GM18526 (cell line): ENCODE data around the gene ILDR2.

ENCODE experiments used
- POLR2A ChIP-seq: IDR thresholded peaks from 3 replicates; pipeline ENCODE4 v1.6.1; 2011; ENCODE audit not compliant: insufficient read length; ENCODE audit errors: extremely low read depth

The ILDR2 gene

GRCh38 chr1:166977951-166978350 lies 2.6 kb upstream of the ILDR2 start:
- TF ChIP-seq POLR2A = no peak

GRCh38 chr1:166974647-166975345 lies 544 bp downstream of the ILDR2 start:
- TF ChIP-seq POLR2A = no peak

- TF ChIP-seq POLR2A = no peak
Measured at GRCh38 chr1:166972826-166973225, 2.5 kb downstream of the ILDR2 start.

GRCh38 chr1:166972193-166972592 lies 3.1 kb downstream of the ILDR2 start:
- TF ChIP-seq POLR2A = no peak

- no peak for TF ChIP-seq POLR2A
Measured at GRCh38 chr1:166971252-166971651, 4.1 kb downstream of the ILDR2 start.

GRCh38 chr1:166969074-166969677 lies 6.2 kb downstream of the ILDR2 start:
- TF ChIP-seq POLR2A = no peak

GRCh38 chr1:166960858-166961474 lies 14.4 kb downstream of the ILDR2 start:
- TF ChIP-seq POLR2A = no peak

DNA sequence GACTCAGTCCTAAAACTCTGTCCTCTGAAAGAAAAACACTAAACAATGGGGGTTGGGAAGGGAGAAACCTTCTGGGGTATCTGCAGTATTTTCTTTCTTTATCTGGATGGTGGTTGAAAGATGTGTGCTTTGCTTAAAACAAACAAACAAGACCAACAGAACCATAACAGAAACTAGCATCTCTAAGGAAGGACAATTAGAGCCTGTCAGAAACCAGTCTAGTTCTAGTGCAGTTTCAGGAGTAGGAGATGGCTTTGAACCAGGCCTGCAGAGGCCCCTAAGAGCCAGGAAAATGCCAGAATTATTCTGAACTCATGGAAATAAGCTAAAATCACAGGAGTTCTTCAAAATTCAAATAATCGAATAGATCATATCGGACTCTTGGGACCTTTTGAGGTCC lies 18.5 kb downstream of the ILDR2 start:
- TF ChIP-seq POLR2A = no peak

DNA sequence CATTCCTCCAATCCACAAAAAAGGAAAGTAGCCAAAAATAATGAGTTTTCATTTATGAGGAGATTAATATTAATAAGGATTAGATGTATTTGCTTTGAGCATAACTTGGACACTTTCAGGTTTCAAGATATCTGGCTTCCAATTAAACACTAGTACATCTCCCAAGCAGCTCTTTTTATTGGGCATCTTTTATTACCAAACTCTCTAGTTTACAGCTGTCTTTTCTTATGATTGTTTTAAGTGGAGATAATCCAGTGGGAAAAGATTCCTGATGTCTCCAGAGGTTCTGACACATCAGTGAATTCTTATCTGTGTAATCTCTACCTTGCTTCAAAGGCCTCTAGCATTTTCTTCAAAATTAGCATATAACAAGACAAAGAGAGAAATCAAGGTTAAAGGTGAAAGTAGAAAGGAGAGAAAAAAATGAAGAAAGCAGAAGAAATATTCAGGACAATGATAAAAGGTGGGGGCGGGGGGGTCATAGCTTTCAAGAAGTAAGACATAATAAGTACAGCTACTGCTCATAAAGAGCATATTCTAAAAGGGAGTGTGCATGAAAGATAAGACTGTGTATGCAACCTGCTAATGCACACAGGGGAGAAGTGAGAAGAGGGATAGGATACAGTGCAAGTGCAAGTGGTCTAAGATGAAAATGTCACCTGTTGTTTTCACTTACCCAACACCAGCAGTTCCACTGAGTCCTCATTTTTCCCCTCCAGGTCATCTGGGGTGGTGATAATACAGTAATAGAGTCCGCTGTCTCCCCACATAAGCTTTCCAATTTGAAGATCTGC lies 19.1 kb downstream of the ILDR2 start:
- no peak for TF ChIP-seq POLR2A

GRCh38 chr1:166953491-166953890 lies 21.8 kb downstream of the ILDR2 start:
- TF ChIP-seq POLR2A = no peak

- TF ChIP-seq POLR2A = no peak
Measured at GRCh38 chr1:166952002-166952746, 23.2 kb downstream of the ILDR2 start.

DNA sequence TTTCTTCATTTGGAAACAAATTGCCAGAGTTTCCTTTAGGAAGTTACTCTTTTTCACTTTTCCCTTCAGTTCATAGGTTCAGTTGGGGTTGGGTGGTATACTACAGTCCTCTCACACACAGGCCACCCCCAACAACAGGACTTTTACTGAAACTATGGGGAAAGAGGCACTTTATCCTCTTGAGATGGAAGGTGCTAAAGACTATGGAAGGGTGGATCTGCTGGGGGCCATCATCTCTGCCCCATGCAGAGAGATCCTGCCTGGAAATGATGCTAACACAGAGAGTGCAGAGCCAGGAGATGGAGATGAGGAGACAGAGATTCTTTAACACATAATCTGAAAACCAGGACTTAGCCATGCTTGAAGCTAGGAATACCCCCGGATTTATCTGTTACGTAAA lies 24.3 kb downstream of the ILDR2 start:
- TF ChIP-seq POLR2A = no peak

DNA sequence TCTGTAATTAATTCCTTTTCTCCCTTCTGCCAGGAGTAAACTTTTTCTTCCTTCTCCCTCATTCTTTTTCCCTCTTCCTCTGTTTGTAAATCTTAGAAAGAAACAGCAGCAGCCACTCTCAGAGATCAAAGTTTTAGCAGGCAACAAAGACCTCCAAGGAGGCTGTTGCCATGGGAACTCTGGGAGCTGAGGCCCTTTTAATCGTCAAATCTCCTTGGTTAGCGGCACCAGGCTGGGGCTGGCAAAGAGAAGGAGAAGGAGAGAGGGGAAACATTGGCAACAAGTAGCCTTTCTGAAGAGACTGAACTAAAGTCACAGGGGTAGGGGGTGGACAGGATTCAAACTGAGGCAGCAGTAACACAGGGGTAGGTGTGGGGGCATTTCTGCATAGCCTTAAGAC lies 25.2 kb downstream of the ILDR2 start:
- no peak for TF ChIP-seq POLR2A

- no peak for TF ChIP-seq POLR2A
Measured at GRCh38 chr1:166948856-166949350, 26.4 kb downstream of the ILDR2 start.
